Endothelial cell of umbilical vein (primary cell): ENCODE measurements around the gene ABCD1. TPM values are rescaled to one million over a fixed set of nuclear protein-coding genes. Genes with fewer than 3 reads are reported as not detected.
"Not testable (repeated sequence)": the region's sequence is repeated elsewhere in the genome, so short reads cannot be mapped to it uniquely, and the experiment has no call there.

Experiments
- BruUV-seq: library from RNA; stranded (reverse); fragments of 400-500 nt; replicated peaks from 2 replicates; lab custom pipeline; 2021; lab: Mats Ljungman, UMichigan
- CTCF ChIA-PET: fragments of 300-600, 350-600 bp; sonication (Branson Sonifier 250); formaldehyde crosslinking; loops from one replicate; lab custom pipeline; 2021; ENCODE audit warnings: antibody characterized with exemption, inconsistent platforms; lab: Charles Lee
- POLR2A ChIA-PET: fragments of 300-600, 350-600 bp; sonication (Branson Sonifier 250); formaldehyde crosslinking; loops from one replicate; lab custom pipeline; 2021; ENCODE audit warnings: antibody characterized with exemption, inconsistent platforms; lab: Charles Lee
- DNase-seq: peaks from one replicate; pipeline ENCODE4 v3.0.0-alpha.2; 2011; ENCODE audit warnings: low read depth, low spot score
- FAIRE-seq: peaks from 2 replicates; lab custom pipeline; 2011; peaks lifted over from hg19 to GRCh38; lab: Jason Lieb, UNC
- H2AFZ ChIP-seq: 2 replicates; pipeline ENCODE4 v1.6.0; 2012; ENCODE audit warnings: low read depth, low read length, control low read depth, inconsistent platforms
- H3K27ac ChIP-seq: 2 replicates; pipeline ENCODE4 v1.5.1; 2011; ENCODE audit warnings: low read depth, mild to moderate bottlenecking, control low read depth, low read length, moderate library complexity; ENCODE audit not compliant: insufficient read depth
- H3K27me3 ChIP-seq, 2 experiments: 2 replicates each; pipeline versions ENCODE4 v1.6.0 to v1.6.1; 2011; ENCODE audit warnings: low read length in 2 of 2, mixed read lengths in 1 of 2; ENCODE audit not compliant: control insufficient read depth in 2 of 2, insufficient read depth in 2 of 2
- H3K36me3 ChIP-seq, 2 experiments: 2 replicates in 1 of 2; 3 replicates in 1 of 2; pipeline ENCODE4 v1.5.1; 2011; ENCODE audit warnings: low read length in 2 of 2, mild to moderate bottlenecking in 1 of 2, moderate library complexity in 1 of 2; ENCODE audit not compliant: control insufficient read depth in 2 of 2, insufficient read depth in 2 of 2; ENCODE audit errors: extremely low read depth in 1 of 2
- H3K4me1 ChIP-seq: 3 replicates; pipeline ENCODE4 v1.5.1; 2011; ENCODE audit warnings: mild to moderate bottlenecking, low read length; ENCODE audit not compliant: control insufficient read depth, insufficient read depth; ENCODE audit errors: extremely low read depth
- H3K4me2 ChIP-seq: 2 replicates; pipeline ENCODE4 v1.6.1; 2011; ENCODE audit warnings: low read length, control low read depth, mixed read lengths; ENCODE audit not compliant: insufficient read depth
- H3K4me3 ChIP-seq, 3 experiments: fragments of 200-600 bp in 1 of 3; sonication (generic), shearing (Covaris generic) in 1 of 3; replicated peaks in 1 of 3; 2 replicates each; pipeline ENCODE4 v1.5.1; 2011 to 2016; ENCODE audit warnings: control low read depth in 3 of 3, low read length in 3 of 3, mild to moderate bottlenecking in 2 of 3, inconsistent platforms in 1 of 3, low read depth in 1 of 3, moderate library complexity in 1 of 3; ENCODE audit not compliant: insufficient read depth in 1 of 3
- H3K79me2 ChIP-seq: 2 replicates; pipeline ENCODE4 v1.6.0; 2012; ENCODE audit warnings: low read length, inconsistent platforms; ENCODE audit not compliant: control insufficient read depth, insufficient read depth
- H3K9ac ChIP-seq: replicated peaks from 2 replicates; pipeline ENCODE3; 2011; ENCODE audit warnings: low read length, control low read depth; ENCODE audit not compliant: insufficient read depth; ENCODE audit errors: extremely low read depth
- H3K9me1 ChIP-seq: replicated peaks from 3 replicates; pipeline ENCODE4 v1.6.0; 2011; ENCODE audit warnings: mild to moderate bottlenecking, low read length; ENCODE audit not compliant: control insufficient read depth, insufficient read depth; ENCODE audit errors: extremely low read depth
- H3K9me3 ChIP-seq: replicated peaks from 2 replicates; pipeline ENCODE4 v1.5.1; 2012; ENCODE audit warnings: low read length, inconsistent platforms; ENCODE audit not compliant: control insufficient read depth, insufficient read depth
- H4K20me1 ChIP-seq: replicated peaks from 2 replicates; pipeline ENCODE3; 2011; ENCODE audit warnings: mild to moderate bottlenecking, low read length; ENCODE audit not compliant: control insufficient read depth, insufficient read depth; ENCODE audit errors: extremely low read depth
- dilution Hi-C: fragments of 300-500 bp; cut with MboI; formaldehyde crosslinking; loops from one replicate; pipeline ENCODE4 v1.15.0; 2019; ENCODE audit warnings: low sequenced_read_pairs; ENCODE audit not compliant: extremely low pct_ligation_motif_present
- intact Hi-C: fragments of 100-400 bp; cut with micrococcal nuclease; formaldehyde crosslinking; loops from one replicate; pipeline ENCODE4 v1.10.0; 2022
- polyA plus RNA-seq, 4 experiments: library from polyadenylated mRNA; depleted of rRNA in 3 of 4; stranded (reverse) in 3 of 4; unstranded in 1 of 4; fragments of >200 nt; gene quantifications; 2 replicates each; pipeline versions ENCODE4 v1.2.1 to v1.2.3, GENCODE V29; 2011 to 2012; ENCODE audit warnings: missing spikeins in 1 of 4
- total RNA-seq: library from RNA; stranded (reverse); gene quantifications from 2 replicates; pipeline ENCODE4 v1.2.3, GENCODE V29; 2021

The ABCD1 gene
- total and polyA plus RNA-seq, 2 donors (not counting 3 experiments of a cell fraction or from before 2014, with no cell fraction given), result 9.1 to 12.9 TPM

DNA sequence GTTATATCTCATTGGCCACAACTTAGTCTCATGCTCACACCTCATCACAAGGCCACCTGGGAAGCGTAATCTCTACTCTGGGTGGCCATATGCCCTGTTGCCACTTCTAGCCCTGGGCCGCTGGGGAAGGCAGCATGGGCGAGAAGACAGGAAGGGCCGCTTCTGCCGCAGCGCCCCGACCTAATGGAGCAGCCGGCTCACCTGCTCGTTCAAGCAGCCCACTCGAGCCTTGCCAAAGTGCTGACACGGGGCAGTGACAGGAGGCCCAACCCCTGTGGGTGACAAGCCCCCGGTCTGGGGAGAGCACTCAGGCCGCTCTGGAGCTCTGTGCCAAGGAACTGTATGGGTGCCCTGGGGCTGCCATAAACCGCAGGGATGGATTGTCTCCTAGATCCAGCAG lies 17.5 kb downstream of the ABCD1 start:
- intact Hi-C loops, H3K79me2 ChIP-seq, H3K4me3 ChIP-seq, dilution Hi-C loops, H3K4me2 ChIP-seq, DNase-seq, H3K9ac ChIP-seq, H3K27me3 ChIP-seq, CTCF ChIA-PET, H3K9me1 ChIP-seq, H3K27ac ChIP-seq, H3K9me3 ChIP-seq, FAIRE-seq, H3K4me1 ChIP-seq, POLR2A ChIA-PET, H4K20me1 ChIP-seq, BruUV-seq, H3K36me3 ChIP-seq, H2AFZ ChIP-seq: not testable (repeated sequence)

DNA sequence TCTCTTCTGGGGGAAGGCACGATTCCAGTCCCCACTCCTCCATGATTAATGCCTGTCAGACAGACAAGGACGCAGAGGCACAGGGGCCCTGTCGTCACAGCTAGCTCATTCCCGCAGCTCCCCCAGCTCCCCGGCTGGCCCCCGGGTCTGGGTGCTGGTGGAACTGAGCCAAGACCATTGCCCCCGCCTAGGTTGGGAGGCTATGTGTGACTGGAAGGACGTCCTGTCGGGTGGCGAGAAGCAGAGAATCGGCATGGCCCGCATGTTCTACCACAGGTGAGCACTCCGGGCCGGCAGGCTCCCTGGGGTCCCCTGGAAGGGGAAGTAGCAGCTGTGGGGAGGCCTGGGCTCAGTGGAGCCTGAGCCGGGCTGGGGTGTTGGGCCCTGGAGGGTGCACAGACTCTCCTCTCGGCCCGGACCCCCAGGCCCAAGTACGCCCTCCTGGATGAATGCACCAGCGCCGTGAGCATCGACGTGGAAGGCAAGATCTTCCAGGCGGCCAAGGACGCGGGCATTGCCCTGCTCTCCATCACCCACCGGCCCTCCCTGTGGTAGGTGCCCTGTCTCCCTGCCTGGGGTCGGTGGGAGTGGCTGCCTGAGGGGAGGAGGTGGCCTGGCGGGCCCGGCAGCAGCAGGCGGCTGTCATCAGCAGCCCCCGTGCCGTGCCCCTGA lies 18.3 kb downstream of the ABCD1 start:
- H3K4me1 ChIP-seq, intact Hi-C loops, H4K20me1 ChIP-seq, H2AFZ ChIP-seq, POLR2A ChIA-PET, H3K36me3 ChIP-seq, H3K9ac ChIP-seq, H3K4me3 ChIP-seq, DNase-seq, BruUV-seq, H3K27me3 ChIP-seq, H3K4me2 ChIP-seq, H3K9me3 ChIP-seq, H3K9me1 ChIP-seq, H3K27ac ChIP-seq, CTCF ChIA-PET, H3K79me2 ChIP-seq, dilution Hi-C loops, FAIRE-seq: not testable (repeated sequence)

DNA sequence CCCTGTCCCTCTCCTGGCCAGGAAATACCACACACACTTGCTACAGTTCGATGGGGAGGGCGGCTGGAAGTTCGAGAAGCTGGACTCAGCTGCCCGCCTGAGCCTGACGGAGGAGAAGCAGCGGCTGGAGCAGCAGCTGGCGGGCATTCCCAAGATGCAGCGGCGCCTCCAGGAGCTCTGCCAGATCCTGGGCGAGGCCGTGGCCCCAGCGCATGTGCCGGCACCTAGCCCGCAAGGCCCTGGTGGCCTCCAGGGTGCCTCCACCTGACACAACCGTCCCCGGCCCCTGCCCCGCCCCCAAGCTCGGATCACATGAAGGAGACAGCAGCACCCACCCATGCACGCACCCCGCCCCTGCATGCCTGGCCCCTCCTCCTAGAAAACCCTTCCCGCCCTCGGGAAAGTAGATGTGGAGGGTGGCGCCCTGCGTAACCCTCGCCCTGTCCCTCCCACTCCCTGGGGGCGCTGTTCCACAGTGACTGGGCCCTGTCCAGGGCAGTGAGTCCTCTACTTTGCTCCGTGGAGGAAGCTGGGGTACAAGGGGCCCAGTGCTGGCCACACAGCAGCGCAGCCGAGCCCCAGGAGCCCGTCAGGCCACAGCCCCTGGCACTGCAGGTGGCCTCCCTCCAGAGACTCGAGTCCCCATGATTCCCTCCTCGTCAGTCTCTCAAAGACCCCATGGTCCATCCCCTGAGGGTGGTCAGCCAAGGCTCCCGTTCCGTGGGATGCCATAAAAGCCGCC lies 19.0 kb downstream of the ABCD1 start:
- H3K27me3 ChIP-seq, H3K36me3 ChIP-seq, H3K9ac ChIP-seq, H4K20me1 ChIP-seq, H3K27ac ChIP-seq, H3K79me2 ChIP-seq, H3K9me3 ChIP-seq, H3K9me1 ChIP-seq, H3K4me2 ChIP-seq, FAIRE-seq, DNase-seq, H3K4me1 ChIP-seq, H2AFZ ChIP-seq, H3K4me3 ChIP-seq, intact Hi-C loops, POLR2A ChIA-PET, dilution Hi-C loops: not testable (repeated sequence)
- TSS peak; percentile 36 for BruUV-seq
- CTCF ChIA-PET, result interaction anchor here (1.0 kb wide), 2 partner anchors 11 to 179 kb away, joined by 3 to 4 read pairs; no protein-coding TSS in a partner anchor
